LNCAP (cell line): ENCODE results near the gene PPP2R1A.

Source experiments
- TF ChIP-seq, protein P1 (sequence below): fragments of 450-650 bp; IDR thresholded peaks from 2 replicates; pipeline ENCODE4 v1.5.1; 2017; ENCODE audit warnings: mild to moderate bottlenecking

PPP2R1A gene

DNA sequence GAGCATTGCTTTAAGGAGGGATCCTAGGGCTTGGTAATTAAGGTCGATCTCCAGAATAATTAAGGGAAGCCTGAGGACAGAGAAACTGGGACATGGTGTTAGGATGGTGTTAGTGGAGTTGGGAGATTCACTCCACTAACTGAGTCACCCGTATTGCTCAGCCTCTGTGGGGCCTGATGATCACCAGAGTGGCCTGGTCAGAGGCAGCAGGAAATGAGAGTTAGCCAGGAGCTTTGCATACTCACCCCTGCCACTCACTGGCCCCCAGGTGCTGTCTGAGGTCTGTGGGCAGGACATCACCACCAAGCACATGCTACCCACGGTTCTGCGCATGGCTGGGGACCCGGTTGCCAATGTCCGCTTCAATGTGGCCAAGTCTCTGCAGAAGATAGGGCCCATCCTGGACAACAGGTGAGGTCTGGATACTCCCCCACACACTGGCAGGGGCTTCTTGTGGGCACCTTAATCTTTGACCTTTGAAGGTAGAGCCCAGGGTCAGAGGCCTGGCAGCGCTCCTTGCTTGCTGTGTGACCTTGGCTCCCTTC lies 32.1 kb downstream of the PPP2R1A start:
- TF ChIP-seq, protein P1, sequence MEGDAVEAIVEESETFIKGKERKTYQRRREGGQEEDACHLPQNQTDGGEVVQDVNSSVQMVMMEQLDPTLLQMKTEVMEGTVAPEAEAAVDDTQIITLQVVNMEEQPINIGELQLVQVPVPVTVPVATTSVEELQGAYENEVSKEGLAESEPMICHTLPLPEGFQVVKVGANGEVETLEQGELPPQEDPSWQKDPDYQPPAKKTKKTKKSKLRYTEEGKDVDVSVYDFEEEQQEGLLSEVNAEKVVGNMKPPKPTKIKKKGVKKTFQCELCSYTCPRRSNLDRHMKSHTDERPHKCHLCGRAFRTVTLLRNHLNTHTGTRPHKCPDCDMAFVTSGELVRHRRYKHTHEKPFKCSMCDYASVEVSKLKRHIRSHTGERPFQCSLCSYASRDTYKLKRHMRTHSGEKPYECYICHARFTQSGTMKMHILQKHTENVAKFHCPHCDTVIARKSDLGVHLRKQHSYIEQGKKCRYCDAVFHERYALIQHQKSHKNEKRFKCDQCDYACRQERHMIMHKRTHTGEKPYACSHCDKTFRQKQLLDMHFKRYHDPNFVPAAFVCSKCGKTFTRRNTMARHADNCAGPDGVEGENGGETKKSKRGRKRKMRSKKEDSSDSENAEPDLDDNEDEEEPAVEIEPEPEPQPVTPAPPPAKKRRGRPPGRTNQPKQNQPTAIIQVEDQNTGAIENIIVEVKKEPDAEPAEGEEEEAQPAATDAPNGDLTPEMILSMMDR, result no peak

DNA sequence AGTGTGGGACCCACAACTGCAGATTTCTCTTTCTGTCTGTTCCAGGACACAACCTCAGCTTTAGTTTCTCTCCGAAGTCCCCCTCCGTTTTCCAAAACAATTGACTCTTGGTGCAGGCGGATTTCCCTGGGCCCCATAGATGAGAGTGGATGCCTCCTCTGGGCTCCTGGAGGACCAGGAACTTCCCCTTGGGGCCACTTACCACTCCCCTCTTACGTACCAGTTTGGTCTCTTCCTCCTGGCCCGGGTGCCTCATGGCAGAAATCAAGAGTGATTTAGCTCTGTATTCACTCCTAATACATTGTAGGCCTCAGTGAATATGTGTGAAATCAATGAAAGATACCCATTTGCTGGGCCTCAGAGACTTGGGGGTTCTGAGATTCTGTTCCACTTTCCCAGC lies 34.4 kb downstream of the PPP2R1A start:
- TF ChIP-seq, protein P1, result no peak

DNA sequence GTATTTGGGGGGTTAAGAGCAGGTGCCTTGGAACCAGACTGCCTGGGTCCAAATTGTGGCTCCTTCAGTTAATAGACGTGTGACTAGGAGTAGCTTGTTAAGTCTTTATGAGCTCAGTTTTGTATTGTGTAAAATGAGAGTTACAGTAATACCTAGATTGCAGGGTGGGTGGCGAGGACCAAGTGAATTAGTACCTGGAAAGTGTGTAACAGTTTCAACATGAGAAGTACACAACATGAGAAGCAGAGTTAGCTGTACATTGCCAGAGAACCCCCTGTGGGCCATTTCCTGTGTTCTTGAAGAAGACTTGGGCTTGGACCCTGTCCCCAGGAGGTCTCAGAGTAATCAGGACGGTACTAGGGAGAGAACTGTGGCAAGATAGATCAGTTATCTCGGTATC lies 36.8 kb downstream of the PPP2R1A start:
- TF ChIP-seq, protein P1, result no peak

DNA sequence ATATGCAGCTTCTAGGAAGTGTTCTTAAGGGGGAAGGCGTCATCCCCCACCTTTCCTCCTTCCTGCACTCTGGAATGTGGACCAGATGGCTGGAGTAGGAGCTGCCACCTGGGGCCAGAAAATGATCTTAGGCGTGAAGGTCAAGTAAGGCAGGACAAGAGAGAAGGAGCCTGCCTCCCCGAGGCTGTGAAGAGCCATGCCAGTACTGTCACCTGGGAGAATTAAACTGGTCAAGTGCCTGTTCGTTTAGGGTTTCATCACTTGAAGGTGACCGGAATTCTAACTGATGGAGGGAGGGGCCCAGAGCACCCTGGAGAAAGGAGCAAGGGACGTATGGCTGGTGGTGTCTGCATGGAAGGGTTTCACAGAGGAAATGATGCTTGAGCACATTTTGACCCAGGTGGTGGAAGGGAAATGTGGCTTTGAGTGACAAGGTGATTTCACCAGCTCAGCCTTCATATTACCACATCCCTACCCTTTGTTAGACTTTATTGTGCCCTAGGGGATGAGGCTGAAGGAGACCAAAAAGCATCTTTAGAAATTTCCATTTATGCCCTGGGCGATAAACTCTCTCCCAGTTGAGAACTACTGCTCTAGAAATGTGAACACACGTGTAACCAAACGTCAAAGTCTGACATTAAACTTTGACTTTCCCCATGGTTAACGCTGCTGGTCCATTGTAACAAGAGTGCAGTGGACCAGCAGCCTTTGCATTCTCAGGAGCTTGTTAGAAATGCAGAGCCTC lies 37.5 kb downstream of the PPP2R1A start:
- TF ChIP-seq, protein P1, result no peak

DNA sequence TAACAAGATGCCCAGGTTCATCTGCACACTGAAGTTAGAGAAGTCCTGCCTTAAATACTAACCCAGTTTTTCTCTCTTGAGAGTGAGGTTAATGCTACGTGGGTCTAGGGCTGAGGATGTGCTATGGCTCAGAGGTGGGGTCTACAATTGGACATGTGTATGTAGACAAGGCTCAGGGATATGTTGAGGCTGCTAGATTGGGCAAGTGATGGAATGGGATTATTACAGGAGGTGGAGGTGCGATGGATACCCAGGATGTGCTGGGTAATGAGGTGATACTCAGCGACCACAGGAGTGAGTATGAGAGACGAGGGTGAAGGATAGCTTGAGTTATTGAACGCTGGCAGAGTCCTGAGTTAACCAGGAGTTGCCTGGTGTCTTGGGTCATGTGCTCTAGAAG lies 38.1 kb downstream of the PPP2R1A start:
- TF ChIP-seq, protein P1, result no peak

DNA sequence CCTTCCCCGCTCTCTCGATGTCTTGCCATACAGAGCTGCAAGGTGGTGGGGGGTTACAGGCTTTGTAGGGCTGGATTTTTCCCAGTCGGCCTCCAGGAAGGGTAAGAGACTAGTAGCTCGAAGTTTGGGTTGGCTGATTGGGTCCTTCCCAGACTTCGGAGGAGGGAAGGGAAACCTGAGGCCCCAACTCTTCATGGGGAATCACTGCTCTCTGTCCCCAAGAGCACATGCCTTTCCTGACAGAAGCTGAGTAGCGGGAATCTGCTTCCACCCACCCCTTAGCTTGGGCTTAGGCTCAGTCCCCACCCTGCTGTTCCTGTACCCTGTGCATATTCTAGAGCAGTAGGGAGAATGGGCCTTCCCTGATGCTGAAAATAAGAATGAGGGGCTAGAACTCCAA lies 39.7 kb downstream of the PPP2R1A start:
- TF ChIP-seq, protein P1, result no peak

DNA sequence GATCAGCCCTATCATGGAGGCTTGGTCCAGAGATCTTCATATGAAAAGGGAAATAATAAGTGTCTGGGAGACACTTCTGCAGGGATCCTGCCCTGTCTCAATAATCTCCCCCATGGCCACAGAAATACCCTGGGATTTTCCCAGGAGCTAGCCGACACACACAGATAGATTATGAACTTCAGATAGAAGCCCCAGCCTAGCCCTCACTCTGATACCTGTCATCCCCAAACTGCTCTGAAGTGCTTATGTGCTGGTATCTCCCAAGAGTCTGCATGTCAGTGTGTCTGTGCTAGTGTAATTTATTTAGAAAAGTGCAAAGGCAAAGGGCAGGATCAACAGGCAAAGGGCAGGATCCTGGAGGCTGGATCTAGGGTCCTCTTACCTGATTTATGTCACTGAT lies 40.8 kb downstream of the PPP2R1A start:
- TF ChIP-seq, protein P1, result no peak
